CD4-positive, alpha-beta T cell treated with Interleukin-6 for 4 hours (primary cell): ENCODE measurements around the gene SLC38A8.

ENCODE experiments used
- DNase-seq: peaks from one replicate; pipeline ENCODE4 v3.0.0-alpha.2; 2020; ENCODE audit warnings: mixed read lengths

SLC38A8 gene

GRCh38 chr16:83994087-83994486 is 48.5 kb downstream of the SLC38A8 start:
- no peak for DNase-seq

GRCh38 chr16:83992624-83993023 is 50.0 kb downstream of the SLC38A8 start:
- DNase-seq, result no peak

DNA sequence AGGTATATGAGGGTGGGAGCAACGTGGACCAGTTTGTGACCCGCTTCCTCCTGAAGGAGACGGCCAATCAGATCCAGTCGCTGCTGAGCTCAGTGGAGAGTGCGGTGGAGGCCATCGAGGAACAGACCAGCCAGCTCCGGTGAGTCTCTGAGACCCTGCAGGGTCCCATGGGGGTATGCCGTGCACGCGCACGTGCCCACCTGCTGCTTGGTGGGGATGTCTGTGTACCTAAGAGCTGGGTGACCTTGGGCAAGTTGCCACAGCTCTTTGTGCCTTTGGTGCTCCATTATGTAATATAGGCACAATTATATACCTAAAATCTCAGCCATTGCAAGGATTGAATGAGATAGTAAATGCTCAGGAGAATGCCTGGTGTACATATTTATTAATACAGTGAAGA is 52.1 kb downstream of the SLC38A8 start:
- no peak for DNase-seq

DNA sequence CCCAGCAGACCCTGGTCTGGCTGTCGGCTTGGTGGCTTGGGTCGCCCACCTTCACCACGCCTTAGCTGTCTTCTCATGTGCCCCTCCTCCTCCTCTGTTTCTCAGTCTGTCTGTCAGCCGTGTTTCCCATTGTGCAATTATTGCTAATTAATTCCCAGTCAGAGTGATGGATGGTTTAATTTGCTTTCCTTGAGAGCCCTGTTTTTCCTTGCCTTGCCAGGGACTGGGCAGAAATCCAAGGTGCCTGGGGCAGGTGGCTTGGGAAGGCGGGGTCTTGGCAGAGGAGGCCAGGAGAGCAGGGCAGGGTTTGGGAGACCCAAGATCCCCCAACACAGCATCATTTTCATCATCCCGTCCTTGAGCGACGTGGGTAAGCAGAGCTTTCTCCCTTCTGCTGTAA is 53.3 kb downstream of the SLC38A8 start:
- DNase-seq, result no peak

DNA sequence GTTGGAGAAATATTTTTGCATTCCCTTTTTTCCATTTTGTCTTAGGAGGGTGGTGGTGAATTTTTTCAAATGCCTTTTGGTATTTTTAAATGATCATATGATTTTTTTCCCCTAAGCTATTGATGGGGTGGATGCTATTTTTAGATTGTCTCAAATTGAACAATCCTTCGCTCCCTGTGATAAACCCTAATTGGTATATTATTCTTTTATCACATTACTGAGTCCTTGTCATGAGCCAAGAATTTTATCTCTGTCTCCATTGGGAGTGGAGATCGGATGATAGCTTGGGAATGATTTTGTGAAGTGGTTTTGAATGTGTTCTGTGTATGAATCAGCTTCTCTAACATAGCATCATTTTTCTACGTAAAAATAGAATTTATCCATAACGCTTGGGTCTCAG is 59.1 kb downstream of the SLC38A8 start:
- DNase-seq, result no peak

GRCh38 chr16:83981799-83982198 is 60.8 kb downstream of the SLC38A8 start:
- no peak for DNase-seq

- no peak for DNase-seq
Observed at GRCh38 chr16:83980794-83981193, 61.8 kb downstream of the SLC38A8 start.

DNA sequence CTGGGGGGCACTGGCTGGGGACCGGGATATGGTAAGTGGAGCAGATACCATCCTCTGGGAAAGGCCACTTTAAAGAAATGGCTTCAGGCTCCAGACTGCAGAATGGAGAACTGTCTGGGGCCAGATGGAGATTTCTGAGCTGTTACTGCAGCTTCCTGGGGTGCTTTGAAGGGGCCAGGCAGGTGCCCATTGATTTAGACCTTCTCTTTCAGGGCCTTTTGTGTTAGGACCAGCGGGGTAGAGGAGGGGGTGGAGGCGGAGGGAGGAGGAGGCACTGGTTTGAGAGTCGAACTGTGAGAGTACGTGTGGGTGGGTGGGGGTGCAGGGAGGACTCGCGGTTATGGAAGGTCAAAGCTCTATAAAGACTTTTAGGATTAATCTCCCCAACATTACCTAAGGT is 63.2 kb downstream of the SLC38A8 start:
- DNase-seq, result no peak

- no peak for DNase-seq
Observed at GRCh38 chr16:83978401-83978904, 64.1 kb downstream of the SLC38A8 start.

DNA sequence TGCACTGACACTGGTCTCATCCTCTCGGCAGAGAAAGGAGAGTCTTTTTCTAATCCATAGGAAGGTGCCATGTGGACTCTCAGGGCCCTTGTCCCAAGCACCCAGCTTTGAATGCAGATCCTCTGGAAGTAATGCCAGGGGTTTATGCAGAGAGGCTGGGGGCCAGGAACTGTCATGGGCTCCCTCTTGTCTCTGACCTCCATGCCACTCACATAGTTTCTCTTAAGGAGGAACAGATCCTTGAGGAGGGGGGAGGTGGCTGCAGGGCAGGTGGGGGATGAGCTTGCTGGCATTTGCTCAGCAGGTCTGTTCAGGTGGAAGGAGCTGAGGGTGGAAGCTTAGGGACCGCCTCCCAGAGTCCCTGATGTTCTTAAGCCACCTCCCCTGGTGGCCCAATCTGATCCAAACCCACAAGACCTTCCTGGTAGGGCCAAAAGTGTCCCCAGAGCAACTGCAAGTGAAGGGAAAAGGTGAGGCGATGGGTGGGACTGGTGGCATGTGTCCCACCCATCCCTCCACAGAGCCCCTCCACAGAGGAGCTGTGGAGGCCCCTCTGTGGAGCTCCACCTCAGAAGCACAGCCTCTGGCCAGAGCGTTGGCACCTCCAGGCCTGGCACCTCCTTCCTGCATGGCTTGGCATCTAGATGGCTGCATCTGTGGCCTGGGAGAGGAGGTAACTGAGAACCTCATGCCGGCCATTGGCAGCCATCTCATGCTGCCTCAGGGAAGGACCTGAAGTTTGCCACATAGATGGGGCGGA is 65.4 kb downstream of the SLC38A8 start:
- DNase-seq, result no peak

DNA sequence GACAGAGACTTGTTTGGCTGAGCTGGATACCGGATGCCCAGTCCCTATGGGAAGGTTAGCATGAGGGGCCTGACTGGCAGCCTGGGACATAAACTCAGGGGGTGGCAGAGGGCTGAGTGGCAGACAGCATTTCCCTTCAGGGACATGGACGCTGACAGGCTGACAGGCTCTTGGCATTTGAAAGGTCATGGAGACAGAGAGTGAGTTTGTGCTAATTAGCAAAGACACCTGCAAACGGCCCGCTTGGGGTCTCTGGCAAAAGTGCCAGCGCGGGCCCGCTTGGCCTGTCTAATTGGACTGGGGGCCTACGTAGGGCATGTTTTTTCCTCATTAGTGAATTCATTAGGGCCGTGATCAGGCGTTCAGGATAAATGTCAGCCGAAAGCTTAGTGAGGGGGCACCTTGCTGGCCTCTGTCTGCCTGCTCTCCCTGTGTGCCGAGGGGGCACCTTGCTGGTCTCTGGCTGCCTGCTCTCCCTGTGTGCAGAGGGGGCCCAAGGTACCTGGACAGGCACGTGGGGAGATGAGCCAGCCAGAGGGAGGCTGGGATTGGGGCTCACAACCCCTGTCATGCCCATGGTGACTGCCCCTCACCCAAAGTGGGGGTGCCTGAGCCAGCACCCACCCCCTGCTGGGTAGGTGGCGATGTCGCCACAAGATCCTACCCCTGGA is 66.9 kb downstream of the SLC38A8 start:
- no peak for DNase-seq

DNA sequence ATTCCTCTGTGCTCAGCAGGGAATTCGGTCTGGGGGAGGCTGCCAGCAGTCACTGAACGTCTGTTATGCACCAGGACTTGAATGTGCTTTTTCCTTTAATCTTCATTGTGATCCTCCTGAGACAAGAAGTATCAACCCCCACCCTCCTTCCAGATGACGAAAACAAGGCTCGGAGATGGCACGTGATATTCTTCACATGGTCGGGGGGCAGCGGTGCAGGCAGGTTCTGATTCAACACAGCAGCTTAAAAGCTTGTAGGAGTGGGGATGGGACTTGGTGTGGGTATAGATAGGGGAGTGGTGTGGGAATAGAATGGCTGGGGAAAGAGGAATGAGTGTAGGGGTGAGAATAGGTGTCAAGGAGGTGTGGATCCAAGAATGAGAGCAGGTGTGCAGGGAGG is 68.1 kb downstream of the SLC38A8 start:
- DNase-seq, result no peak

DNA sequence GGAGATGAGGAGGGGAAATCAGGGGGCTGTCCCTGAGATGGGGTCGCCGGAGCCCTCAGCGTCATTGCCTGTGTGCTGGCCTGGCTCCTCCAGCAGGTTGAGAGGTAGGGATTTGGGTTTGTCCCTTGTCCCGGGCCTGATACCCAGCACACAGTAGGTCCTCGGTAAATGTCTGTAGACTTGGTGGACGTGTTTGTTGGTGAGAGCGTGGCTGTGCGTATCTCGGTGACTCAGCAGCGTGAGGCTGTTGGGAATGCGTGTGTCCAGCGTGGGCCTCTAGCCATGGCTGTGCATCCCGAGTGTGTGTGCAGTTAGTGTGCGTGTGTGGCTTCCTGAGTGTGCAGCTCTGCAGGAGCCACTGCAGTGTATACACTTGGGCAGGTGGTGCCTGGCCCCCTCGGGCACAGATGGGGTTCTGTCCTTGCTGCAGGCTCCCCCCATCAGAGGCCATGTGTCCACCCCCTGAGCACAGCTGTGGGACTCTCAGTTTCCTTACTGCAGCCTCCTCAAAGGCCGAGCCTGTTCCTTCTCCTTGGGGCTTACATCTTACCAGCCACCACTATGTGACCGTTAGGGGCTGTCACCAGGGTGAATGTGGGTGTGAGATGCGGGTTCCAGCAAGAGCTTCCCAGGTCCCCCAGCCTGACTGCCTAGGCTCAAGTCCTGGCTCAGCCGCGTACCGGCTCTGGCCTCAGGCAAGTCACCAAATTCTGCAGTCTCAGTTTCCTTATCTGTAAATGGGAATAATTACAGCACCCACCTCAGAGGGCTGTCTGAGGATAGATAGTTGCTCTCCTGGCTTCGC is 68.8 kb downstream of the SLC38A8 start:
- DNase-seq, result no peak

DNA sequence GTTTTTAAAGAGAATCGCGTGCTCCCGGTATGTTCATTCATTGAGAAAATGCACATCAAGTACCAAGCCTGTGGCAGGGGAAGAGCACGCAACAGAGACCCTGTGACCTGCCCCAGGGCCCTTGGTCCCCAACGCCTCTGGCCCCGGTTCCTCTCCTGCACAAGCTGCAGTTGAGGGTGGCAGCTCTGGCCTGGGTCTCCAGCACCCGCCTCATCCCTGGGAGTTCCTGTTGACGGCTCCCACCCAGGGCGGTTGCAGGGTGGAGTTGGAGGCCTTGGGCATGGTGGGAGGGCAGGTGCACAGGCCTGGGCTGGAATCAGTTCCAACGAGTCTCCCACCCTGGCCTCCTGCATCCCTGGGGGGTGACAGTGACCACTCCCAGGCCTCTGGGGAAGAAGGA is 69.5 kb downstream of the SLC38A8 start:
- DNase-seq, result no peak

GRCh38 chr16:83972256-83973008 is 70.2 kb downstream of the SLC38A8 start:
- DNase-seq, result no peak

- no peak for DNase-seq
Observed at GRCh38 chr16:83971165-83972130, 71.1 kb downstream of the SLC38A8 start.

DNA sequence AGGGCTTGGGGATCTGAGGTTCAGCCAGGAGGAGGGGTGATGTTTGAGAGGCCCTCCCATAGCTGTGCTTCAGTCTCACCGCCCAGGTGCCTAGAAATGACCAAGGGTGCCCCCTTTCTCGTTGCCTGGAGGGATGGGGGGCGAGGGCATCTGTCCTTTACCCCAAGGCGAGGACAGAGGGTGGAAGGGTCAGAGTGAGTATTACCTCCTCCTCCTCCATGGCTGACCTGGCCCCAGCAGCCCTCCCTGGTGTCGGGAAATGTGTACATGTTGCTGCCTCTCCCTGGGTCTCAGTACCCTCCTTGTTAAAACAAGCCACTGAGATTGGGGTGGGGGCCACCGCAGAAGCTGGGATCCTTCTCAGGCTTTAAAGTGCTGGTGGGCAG is 72.2 kb downstream of the SLC38A8 start:
- no peak for DNase-seq

- DNase-seq, result no peak
Observed at GRCh38 chr16:83969771-83970429, 72.7 kb downstream of the SLC38A8 start.

DNA sequence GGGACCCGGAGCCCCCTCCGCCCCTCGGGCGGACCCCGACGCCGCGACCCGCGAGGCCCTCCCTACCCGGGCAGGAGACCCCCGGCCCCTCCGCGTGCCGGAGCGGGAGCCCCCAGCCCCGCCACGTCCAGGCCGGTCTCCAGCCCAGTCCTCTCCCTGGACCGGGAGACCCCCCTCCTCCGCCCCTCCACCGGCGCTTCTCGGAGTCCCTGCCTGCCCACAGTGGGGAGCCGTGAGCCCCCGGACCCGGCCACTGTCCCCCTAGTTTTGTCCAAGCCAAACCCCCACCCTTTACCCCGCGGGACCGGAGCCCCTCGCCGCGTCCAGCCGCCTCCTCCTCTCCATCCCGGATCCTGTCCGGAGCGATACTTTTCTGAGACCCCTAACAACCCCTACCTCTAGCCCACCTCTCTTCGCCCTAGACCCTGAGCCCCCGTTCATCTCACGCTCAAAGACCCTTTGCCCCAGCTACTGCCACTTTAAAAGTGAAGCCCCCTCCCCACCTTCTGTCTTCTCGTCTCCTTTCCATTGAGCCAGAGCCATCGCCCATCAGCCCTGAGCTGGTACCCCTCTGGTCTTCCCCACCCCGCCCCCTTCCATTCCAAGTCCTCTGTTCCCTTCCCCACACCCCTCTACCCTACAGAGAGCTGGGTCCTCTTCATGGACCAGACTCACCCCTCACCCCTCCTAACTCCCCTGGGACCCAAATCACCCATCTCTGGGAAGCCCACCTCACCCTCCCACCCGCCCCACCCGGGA is 73.5 kb downstream of the SLC38A8 start:
- no peak for DNase-seq

- no peak for DNase-seq
Observed at GRCh38 chr16:83968306-83968851, 74.2 kb downstream of the SLC38A8 start.
